WTC11 (cell line): ENCODE results near the gene SLC2A6. TPM values are rescaled to one million over a fixed set of nuclear protein-coding genes. Genes with fewer than 3 reads are reported as not detected.

Experiments used
- ATAC-seq: fragments of 200-7000 bp; cut with Tn5 transposase; 2 replicates; pipeline ENCODE4 v1.10.0; 2021; ENCODE audit warnings: mild to moderate bottlenecking, moderate library complexity
- CTCF ChIA-PET: fragments of 300-600 bp; sonication (Branson Sonifier 250); formaldehyde crosslinking; loops from one replicate; lab custom pipeline; 2021; ENCODE audit warnings: antibody characterized with exemption; lab: Charles Lee
- POLR2A ChIA-PET: fragments of 350-600 bp; sonication (Branson Sonifier 250); formaldehyde crosslinking; loops from one replicate; lab custom pipeline; 2021; ENCODE audit warnings: antibody characterized with exemption; lab: Charles Lee
- DNase-seq: peaks from one replicate; pipeline ENCODE4 v3.0.0; 2021; ENCODE audit warnings: low spot score
- H3K27ac Mint-ChIP-seq: 2 replicates; pipeline ENCODE4 v1.8.0; 2021; ENCODE audit warnings: mixed read lengths
- H3K27me3 Mint-ChIP-seq: 2 replicates; pipeline ENCODE4 v1.8.0; 2021; ENCODE audit warnings: low read depth, mild to moderate bottlenecking, moderate library complexity, mixed read lengths
- H3K36me3 Mint-ChIP-seq: 2 replicates; pipeline ENCODE4 v1.8.0; 2021; ENCODE audit warnings: mixed read lengths
- H3K4me1 Mint-ChIP-seq: 2 replicates; pipeline ENCODE4 v1.8.0; 2022; ENCODE audit warnings: mixed read lengths
- H3K4me3 Mint-ChIP-seq: 2 replicates; pipeline ENCODE4 v1.8.0; 2021; ENCODE audit warnings: mild to moderate bottlenecking, moderate library complexity, mixed read lengths
- H3K9me3 Mint-ChIP-seq: 2 replicates; pipeline ENCODE4 v1.8.0; 2021; ENCODE audit warnings: mixed read lengths
- ATF3 ChIP-seq: sonication (generic); formaldehyde crosslinking; conservative IDR thresholded peaks from 2 replicates; pipeline ENCODE4 v1.8.1; 2022; ENCODE audit warnings: mild to moderate bottlenecking, missing genetic modification reagents
- CBFB ChIP-seq: sonication (generic); formaldehyde crosslinking; IDR thresholded peaks from 2 replicates; pipeline ENCODE4 v1.8.1; 2022; ENCODE audit warnings: mild to moderate bottlenecking, low read depth, missing genetic modification reagents
- E2F4 ChIP-seq: sonication (generic); formaldehyde crosslinking; IDR thresholded peaks from 2 replicates; pipeline ENCODE4 v1.8.1; 2022; ENCODE audit warnings: low read depth, mild to moderate bottlenecking, moderate library complexity, missing genetic modification reagents, borderline replicate concordance
- EMX1 ChIP-seq: fragments of 250-450 bp; sonication (Bioruptor Pico); IDR thresholded peaks from 2 replicates; pipeline ENCODE4 v1.8.0; 2021; ENCODE audit warnings: mild to moderate bottlenecking
- MXD4 ChIP-seq: fragments of 250-450 bp; sonication (Bioruptor Pico); IDR thresholded peaks from 2 replicates; pipeline ENCODE4 v1.8.0; 2021; ENCODE audit warnings: mild to moderate bottlenecking, moderate library complexity, borderline replicate concordance
- NFE2L1 ChIP-seq: sonication (generic); formaldehyde crosslinking; IDR thresholded peaks from 2 replicates; pipeline ENCODE4 v1.8.1; 2023; ENCODE audit warnings: missing genetic modification reagents
- SMAD3 ChIP-seq: sonication (generic); formaldehyde crosslinking; IDR thresholded peaks from 2 replicates; pipeline ENCODE4 v1.8.0; 2022; ENCODE audit warnings: missing genetic modification reagents, mild to moderate bottlenecking, borderline replicate concordance
- ZNF219 ChIP-seq: sonication (generic); formaldehyde crosslinking; IDR thresholded peaks from 2 replicates; pipeline ENCODE4 v1.8.0; 2023; ENCODE audit warnings: missing genetic modification reagents, mild to moderate bottlenecking, borderline replicate concordance
- ZNF396 ChIP-seq: fragments of 250-450 bp; sonication (Bioruptor Pico); IDR thresholded peaks from 2 replicates; pipeline ENCODE4 v1.8.0; 2021; ENCODE audit warnings: mild to moderate bottlenecking, moderate library complexity, borderline replicate concordance
- ZNF671 ChIP-seq: fragments of 250-450 bp; sonication (Bioruptor Pico); IDR thresholded peaks from 2 replicates; pipeline ENCODE4 v1.8.0; 2021; ENCODE audit warnings: mild to moderate bottlenecking
- ZSCAN18 ChIP-seq: fragments of 250-450 bp; sonication (Bioruptor Pico); IDR thresholded peaks from 2 replicates; pipeline ENCODE4 v2.1.2; 2022; ENCODE audit warnings: mild to moderate bottlenecking, moderate library complexity
- total RNA-seq: library from RNA; stranded (reverse); gene quantifications from 3 replicates; pipeline ENCODE4 v1.2.3, GENCODE V29; 2021
- TF ChIP-seq, protein P1 (sequence below): fragments of 200-600 bp; IDR thresholded peaks from 2 replicates; pipeline ENCODE4 v1.8.0; 2022; ENCODE audit warnings: antibody characterized with exemption
- TF ChIP-seq, protein P2 (sequence below): sonication (generic); formaldehyde crosslinking; IDR thresholded peaks from 2 replicates; pipeline ENCODE4 v1.8.0; 2022; ENCODE audit warnings: missing genetic modification reagents
- TF ChIP-seq, protein P3 (sequence below): sonication (generic); formaldehyde crosslinking; conservative IDR thresholded peaks from 2 replicates; pipeline ENCODE4 v1.8.1; 2023; ENCODE audit warnings: mild to moderate bottlenecking, low read depth, missing genetic modification reagents, moderate library complexity
- TF ChIP-seq, protein P4 (sequence below): sonication (generic); formaldehyde crosslinking; IDR thresholded peaks from 2 replicates; pipeline ENCODE4 v1.8.1; 2023; ENCODE audit warnings: mild to moderate bottlenecking, missing genetic modification reagents

Gene SLC2A6
- total RNA-seq, 1 experiment from 2014 or later = 16.6 TPM

DNA sequence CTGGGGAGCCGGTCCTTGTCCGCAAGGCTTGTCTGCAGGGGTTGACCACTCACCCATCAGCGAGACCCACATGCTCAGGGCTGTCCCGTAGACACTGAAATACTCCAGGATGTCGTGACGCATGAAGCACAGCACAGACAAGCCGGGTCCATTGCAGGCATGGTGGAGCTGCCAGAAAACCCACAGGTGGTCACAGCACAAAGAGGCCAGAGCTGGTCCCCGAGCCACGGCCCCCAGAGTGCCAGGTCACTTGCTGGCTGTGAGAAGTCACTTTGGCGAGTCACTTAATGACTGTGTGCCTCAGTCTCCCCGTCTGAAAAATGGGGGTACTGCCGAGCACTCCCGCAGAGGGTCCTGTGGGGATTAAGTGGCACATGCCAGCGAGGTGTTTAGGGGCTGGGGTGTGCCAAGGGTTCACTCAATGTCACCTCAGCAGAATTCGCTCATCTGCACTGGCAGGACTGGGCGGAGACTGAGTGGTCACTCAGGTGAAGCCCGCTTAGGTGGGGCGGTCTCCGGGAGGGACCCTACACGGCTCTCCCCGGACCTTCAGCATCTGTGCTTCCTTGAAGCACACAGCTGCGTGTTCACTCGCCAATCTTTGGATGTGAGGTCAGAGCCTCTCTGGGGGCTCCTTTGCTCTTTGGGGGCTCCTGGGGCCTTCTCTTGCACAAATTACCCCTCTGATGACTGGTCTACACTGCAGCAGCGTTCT lies 41.4 kb upstream of the SLC2A6 start (continued):
- TF ChIP-seq, protein P1, sequence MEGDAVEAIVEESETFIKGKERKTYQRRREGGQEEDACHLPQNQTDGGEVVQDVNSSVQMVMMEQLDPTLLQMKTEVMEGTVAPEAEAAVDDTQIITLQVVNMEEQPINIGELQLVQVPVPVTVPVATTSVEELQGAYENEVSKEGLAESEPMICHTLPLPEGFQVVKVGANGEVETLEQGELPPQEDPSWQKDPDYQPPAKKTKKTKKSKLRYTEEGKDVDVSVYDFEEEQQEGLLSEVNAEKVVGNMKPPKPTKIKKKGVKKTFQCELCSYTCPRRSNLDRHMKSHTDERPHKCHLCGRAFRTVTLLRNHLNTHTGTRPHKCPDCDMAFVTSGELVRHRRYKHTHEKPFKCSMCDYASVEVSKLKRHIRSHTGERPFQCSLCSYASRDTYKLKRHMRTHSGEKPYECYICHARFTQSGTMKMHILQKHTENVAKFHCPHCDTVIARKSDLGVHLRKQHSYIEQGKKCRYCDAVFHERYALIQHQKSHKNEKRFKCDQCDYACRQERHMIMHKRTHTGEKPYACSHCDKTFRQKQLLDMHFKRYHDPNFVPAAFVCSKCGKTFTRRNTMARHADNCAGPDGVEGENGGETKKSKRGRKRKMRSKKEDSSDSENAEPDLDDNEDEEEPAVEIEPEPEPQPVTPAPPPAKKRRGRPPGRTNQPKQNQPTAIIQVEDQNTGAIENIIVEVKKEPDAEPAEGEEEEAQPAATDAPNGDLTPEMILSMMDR = no peak
- TF ChIP-seq ATF3 (CRISPR knock-in tag) = no peak

- DNase-seq = no peak
- ChIA-PET POLR2A (interaction anchor here (0.6 kb wide), 1 partner anchor 522 kb away, joined by 3 read pairs; no protein-coding TSS in a partner anchor), CTCF (no interaction called here)
- no peaks in the 10 kb centered on the region for H3K4me1 Mint-ChIP-seq
- no peak for TF ChIP-seq ZNF219 (CRISPR knock-in tag)
- no peak for TF ChIP-seq EMX1
- no peak for TF ChIP-seq MXD4 (CRISPR knock-in tag)
- no peak for TF ChIP-seq ZSCAN18 (CRISPR knock-in tag)
- no peak for TF ChIP-seq E2F4 (CRISPR knock-in tag)
- TF ChIP-seq ZNF396 (CRISPR knock-in tag) = no peak
- TF ChIP-seq NFE2L1 (CRISPR knock-in tag) = no peak
- TF ChIP-seq, protein P2, sequence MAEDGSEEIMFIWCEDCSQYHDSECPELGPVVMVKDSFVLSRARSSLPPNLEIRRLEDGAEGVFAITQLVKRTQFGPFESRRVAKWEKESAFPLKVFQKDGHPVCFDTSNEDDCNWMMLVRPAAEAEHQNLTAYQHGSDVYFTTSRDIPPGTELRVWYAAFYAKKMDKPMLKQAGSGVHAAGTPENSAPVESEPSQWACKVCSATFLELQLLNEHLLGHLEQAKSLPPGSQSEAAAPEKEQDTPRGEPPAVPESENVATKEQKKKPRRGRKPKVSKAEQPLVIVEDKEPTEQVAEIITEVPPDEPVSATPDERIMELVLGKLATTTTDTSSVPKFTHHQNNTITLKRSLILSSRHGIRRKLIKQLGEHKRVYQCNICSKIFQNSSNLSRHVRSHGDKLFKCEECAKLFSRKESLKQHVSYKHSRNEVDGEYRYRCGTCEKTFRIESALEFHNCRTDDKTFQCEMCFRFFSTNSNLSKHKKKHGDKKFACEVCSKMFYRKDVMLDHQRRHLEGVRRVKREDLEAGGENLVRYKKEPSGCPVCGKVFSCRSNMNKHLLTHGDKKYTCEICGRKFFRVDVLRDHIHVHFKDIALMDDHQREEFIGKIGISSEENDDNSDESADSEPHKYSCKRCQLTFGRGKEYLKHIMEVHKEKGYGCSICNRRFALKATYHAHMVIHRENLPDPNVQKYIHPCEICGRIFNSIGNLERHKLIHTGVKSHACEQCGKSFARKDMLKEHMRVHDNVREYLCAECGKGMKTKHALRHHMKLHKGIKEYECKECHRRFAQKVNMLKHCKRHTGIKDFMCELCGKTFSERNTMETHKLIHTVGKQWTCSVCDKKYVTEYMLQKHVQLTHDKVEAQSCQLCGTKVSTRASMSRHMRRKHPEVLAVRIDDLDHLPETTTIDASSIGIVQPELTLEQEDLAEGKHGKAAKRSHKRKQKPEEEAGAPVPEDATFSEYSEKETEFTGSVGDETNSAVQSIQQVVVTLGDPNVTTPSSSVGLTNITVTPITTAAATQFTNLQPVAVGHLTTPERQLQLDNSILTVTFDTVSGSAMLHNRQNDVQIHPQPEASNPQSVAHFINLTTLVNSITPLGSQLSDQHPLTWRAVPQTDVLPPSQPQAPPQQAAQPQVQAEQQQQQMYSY = no peak
- no peak for ATAC-seq
- H3K4me3 Mint-ChIP-seq = no peak overlapping the region
- no peaks in the 10 kb centered on the region for H3K36me3 Mint-ChIP-seq
- H3K9me3 Mint-ChIP-seq = no peaks in the 10 kb centered on the region
- H3K27ac Mint-ChIP-seq = no peak overlapping the region
- H3K27me3 Mint-ChIP-seq = no peaks in the 10 kb centered on the region
Observed at GRCh38 chr9:133519693-133520092, 40.8 kb upstream of the SLC2A6 start.

DNA sequence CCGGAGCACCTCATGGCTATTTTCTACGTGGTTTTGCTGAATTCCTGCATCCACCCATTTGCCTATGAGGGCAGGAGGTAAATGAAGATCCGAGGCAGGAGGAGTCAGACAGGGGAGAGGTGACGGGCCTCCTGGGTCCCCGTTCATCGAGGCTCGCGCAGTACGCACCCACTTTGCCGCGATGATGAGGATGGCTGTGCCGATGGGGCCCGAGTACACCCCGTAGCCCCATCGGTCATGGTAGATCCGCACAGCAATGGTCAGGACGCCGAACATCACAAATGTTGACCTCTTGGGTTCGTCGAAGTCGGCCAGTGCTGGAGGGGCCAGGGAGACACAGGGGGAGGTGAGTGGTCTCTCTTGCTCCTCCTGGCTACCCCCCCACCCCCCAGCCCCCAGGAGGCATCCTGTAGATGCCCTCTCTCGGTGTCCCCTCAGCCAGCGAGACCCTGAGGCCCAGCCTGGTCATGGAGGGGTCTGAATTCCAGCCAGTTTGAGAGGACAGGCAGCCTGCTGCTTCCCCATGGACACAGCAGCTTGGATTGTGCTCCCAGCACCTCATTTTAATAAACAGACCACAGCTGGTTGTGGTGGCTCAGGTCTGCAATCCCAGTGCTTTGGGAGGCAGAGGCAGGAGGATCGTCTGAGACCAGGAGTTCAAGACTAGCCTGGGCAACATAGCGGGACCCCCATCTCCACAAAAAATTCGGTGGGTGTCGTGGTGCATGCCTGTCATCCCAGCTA lies 40.0 kb upstream of the SLC2A6 start:
- ATAC-seq = no peak
- ChIA-PET POLR2A (interaction anchor here (0.6 kb wide), 1 partner anchor 521 kb away, joined by 3 read pairs; no protein-coding TSS in a partner anchor), CTCF (interaction anchor here (0.9 to 1.2 kb wide), 3 partner anchors 16 to 35 kb away, joined by 3 to 5 read pairs (median 3); partner anchors contain the start of gene ADAMTSL2)
- H3K4me1 Mint-ChIP-seq = no peaks in the 10 kb centered on the region
- H3K4me3 Mint-ChIP-seq = no peak overlapping the region
- no peak overlapping the region for H3K27ac Mint-ChIP-seq
- H3K27me3 Mint-ChIP-seq = no peaks in the 10 kb centered on the region
- no peaks in the 10 kb centered on the region for H3K36me3 Mint-ChIP-seq
- H3K9me3 Mint-ChIP-seq = no peaks in the 10 kb centered on the region
- no peak for DNase-seq
- TF ChIP-seq, protein P3, sequence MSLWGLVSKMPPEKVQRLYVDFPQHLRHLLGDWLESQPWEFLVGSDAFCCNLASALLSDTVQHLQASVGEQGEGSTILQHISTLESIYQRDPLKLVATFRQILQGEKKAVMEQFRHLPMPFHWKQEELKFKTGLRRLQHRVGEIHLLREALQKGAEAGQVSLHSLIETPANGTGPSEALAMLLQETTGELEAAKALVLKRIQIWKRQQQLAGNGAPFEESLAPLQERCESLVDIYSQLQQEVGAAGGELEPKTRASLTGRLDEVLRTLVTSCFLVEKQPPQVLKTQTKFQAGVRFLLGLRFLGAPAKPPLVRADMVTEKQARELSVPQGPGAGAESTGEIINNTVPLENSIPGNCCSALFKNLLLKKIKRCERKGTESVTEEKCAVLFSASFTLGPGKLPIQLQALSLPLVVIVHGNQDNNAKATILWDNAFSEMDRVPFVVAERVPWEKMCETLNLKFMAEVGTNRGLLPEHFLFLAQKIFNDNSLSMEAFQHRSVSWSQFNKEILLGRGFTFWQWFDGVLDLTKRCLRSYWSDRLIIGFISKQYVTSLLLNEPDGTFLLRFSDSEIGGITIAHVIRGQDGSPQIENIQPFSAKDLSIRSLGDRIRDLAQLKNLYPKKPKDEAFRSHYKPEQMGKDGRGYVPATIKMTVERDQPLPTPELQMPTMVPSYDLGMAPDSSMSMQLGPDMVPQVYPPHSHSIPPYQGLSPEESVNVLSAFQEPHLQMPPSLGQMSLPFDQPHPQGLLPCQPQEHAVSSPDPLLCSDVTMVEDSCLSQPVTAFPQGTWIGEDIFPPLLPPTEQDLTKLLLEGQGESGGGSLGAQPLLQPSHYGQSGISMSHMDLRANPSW = no peak
- TF ChIP-seq, protein P4, sequence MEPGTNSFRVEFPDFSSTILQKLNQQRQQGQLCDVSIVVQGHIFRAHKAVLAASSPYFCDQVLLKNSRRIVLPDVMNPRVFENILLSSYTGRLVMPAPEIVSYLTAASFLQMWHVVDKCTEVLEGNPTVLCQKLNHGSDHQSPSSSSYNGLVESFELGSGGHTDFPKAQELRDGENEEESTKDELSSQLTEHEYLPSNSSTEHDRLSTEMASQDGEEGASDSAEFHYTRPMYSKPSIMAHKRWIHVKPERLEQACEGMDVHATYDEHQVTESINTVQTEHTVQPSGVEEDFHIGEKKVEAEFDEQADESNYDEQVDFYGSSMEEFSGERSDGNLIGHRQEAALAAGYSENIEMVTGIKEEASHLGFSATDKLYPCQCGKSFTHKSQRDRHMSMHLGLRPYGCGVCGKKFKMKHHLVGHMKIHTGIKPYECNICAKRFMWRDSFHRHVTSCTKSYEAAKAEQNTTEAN (CRISPR knock-in tag) = no peak
- TF ChIP-seq CBFB (no peak), SMAD3 (CRISPR knock-in tag) (no peak), ZNF671 (CRISPR knock-in tag) (no peak)
